Activated naive CD4-positive, alpha-beta T cell treated with anti-CD3 and anti-CD28 coated beads, Interleukin-2, amount 50 U/mL, for 72 hours (primary cell): ENCODE results near the gene ITPR2. TPM values are rescaled to one million over a fixed set of nuclear protein-coding genes. Genes with fewer than 3 reads are reported as not detected.
"Not testable (repeated sequence)": the region's sequence is repeated elsewhere in the genome, so short reads cannot be mapped to it uniquely, and the experiment has no call there.

Experiments used
- ATAC-seq, 2 donors: fragments of 150-1000 bp; cut with Tn5 transposase; 2 replicates each; pipeline ENCODE4 v1.10.0; 2021; ENCODE audit warnings: mild to moderate bottlenecking in 2 of 2, moderate library complexity in 2 of 2
- DNase-seq, 2 donors: peaks; one replicate each; pipeline ENCODE4 v3.0.0; 2021 to 2022; ENCODE audit warnings: low spot score in 2 of 2
- H3K27ac Mint-ChIP-seq, 2 donors: one replicate each; pipeline ENCODE4 v1.8.0; 2022; ENCODE audit warnings: mild to moderate bottlenecking in 2 of 2, mixed read lengths in 2 of 2
- H3K36me3 Mint-ChIP-seq, 2 donors: one replicate each; pipeline ENCODE4 v1.8.0; 2022; ENCODE audit warnings: mixed read lengths in 2 of 2
- H3K9me3 Mint-ChIP-seq, 2 donors: one replicate each; pipeline ENCODE4 v1.8.0; 2022; ENCODE audit warnings: mixed read lengths in 2 of 2
- total RNA-seq, 2 donors: library from RNA; stranded (reverse); gene quantifications; one replicate each; pipeline ENCODE4 v1.2.3, GENCODE V29; 2022

ITPR2 gene
- total RNA-seq = 10 to 100 TPM; 44.6 to 46.1 TPM

GRCh38 chr12:26832822-26833742 is at the start of gene ITPR2:
ITPR2 (minus strand) TSS chr12:26833194; CDS start chr12:26832781, 413 bp downstream.
- Mint-ChIP-seq H3K27ac (peak within 1 kb of the TSS; percentile 97 to 98), H3K9me3 (no peaks in the 10 kb centered on the region), H3K36me3 (peaks cover 0 to 25% of the 10 kb centered on the region in 2 donors)
- ATAC-seq (peak; percentile 88 to 93), DNase-seq (peak; percentile 91)

- no peak for ATAC-seq
- Mint-ChIP-seq H3K9me3 (no peaks in the 10 kb centered on the region), H3K27ac (no peak overlapping the region), H3K36me3 (peaks cover 6 to 13% of the 10 kb centered on the region in 2 donors)
- DNase-seq = no peak
Measured at GRCh38 chr12:26880625-26881024, 47.6 kb upstream of the ITPR2 start.

- Mint-ChIP-seq H3K9me3 (no peaks in the 10 kb centered on the region), H3K36me3 (peaks cover 5 to 12% of the 10 kb centered on the region in 2 donors), H3K27ac (no peak overlapping the region)
- ATAC-seq = no peak
- no peak for DNase-seq
Measured at GRCh38 chr12:26878661-26879119, 45.7 kb upstream of the ITPR2 start.

- ATAC-seq (no peak), DNase-seq (no peak)
- H3K9me3 Mint-ChIP-seq = no peaks in the 10 kb centered on the region
- H3K36me3 Mint-ChIP-seq = no peaks in the 10 kb centered on the region
- no peak overlapping the region for H3K27ac Mint-ChIP-seq
Measured at GRCh38 chr12:26874501-26875296, 41.7 kb upstream of the ITPR2 start.

- Mint-ChIP-seq H3K36me3 (no peaks in the 10 kb centered on the region), H3K27ac (no peak overlapping the region), H3K9me3 (no peaks in the 10 kb centered on the region)
- ATAC-seq (no peak), DNase-seq (no peak)
Measured at GRCh38 chr12:26872625-26873024, 39.6 kb upstream of the ITPR2 start.

GRCh38 chr12:26871985-26872384 is 39.0 kb upstream of the ITPR2 start:
- no peak for DNase-seq

GRCh38 chr12:26870491-26871419 is 37.8 kb upstream of the ITPR2 start:
- no peak for ATAC-seq
- Mint-ChIP-seq H3K27ac (peak overlapping the region in 1 of 2 donors; percentile 24), H3K9me3 (no peaks in the 10 kb centered on the region)

More at GRCh38 chr12:26871985-26872384, 39.0 kb upstream of the ITPR2 start:
- H3K27ac Mint-ChIP-seq = no peak overlapping the region
- H3K36me3 Mint-ChIP-seq = no peaks in the 10 kb centered on the region
- H3K9me3 Mint-ChIP-seq = no peaks in the 10 kb centered on the region
- no peak for ATAC-seq

GRCh38 chr12:26869908-26870459 is 37.0 kb upstream of the ITPR2 start:
- Mint-ChIP-seq H3K27ac (peak overlapping the region in 1 of 2 donors; percentile 24), H3K36me3 (no peaks in the 10 kb centered on the region), H3K9me3 (no peaks in the 10 kb centered on the region)
- no peak for DNase-seq
- peak in 1 of 2 donors; percentile 21 for ATAC-seq

More at GRCh38 chr12:26870491-26871419, 37.8 kb upstream of the ITPR2 start:
- H3K36me3 Mint-ChIP-seq = no peaks in the 10 kb centered on the region
- DNase-seq = no peak

- DNase-seq = no peak
- ATAC-seq = no peak
- H3K9me3 Mint-ChIP-seq = no peaks in the 10 kb centered on the region
- no peaks in the 10 kb centered on the region for H3K36me3 Mint-ChIP-seq
- H3K27ac Mint-ChIP-seq = no peak overlapping the region
Measured at GRCh38 chr12:26869104-26869494, 36.1 kb upstream of the ITPR2 start.

- H3K9me3 Mint-ChIP-seq = no peaks in the 10 kb centered on the region
- no peak for ATAC-seq
- DNase-seq = no peak
- H3K27ac Mint-ChIP-seq = no peak overlapping the region
- no peaks in the 10 kb centered on the region for H3K36me3 Mint-ChIP-seq
Measured at GRCh38 chr12:26868447-26869103, 35.6 kb upstream of the ITPR2 start.

- no peak overlapping the region for H3K27ac Mint-ChIP-seq
- peak; percentile 87 to 92 for ATAC-seq
- no peaks in the 10 kb centered on the region for H3K36me3 Mint-ChIP-seq
- DNase-seq = no peak
- H3K9me3 Mint-ChIP-seq = no peaks in the 10 kb centered on the region
Measured at GRCh38 chr12:26867080-26867479, 34.1 kb upstream of the ITPR2 start.

GRCh38 chr12:26863515-26863914 is 30.5 kb upstream of the ITPR2 start:
- Mint-ChIP-seq H3K9me3 (no peaks in the 10 kb centered on the region), H3K27ac (no peak overlapping the region), H3K36me3 (no peaks in the 10 kb centered on the region)
- no peak for ATAC-seq
- no peak for DNase-seq

GRCh38 chr12:26862787-26863186 is 29.8 kb upstream of the ITPR2 start:
- not testable (repeated sequence) for H3K36me3 Mint-ChIP-seq, H3K27ac Mint-ChIP-seq, ATAC-seq, H3K9me3 Mint-ChIP-seq, DNase-seq

GRCh38 chr12:26861690-26862089 is 28.7 kb upstream of the ITPR2 start:
- no peak for ATAC-seq
- H3K27ac Mint-ChIP-seq = no peak overlapping the region
- DNase-seq = no peak
- no peaks in the 10 kb centered on the region for H3K36me3 Mint-ChIP-seq
- no peaks in the 10 kb centered on the region for H3K9me3 Mint-ChIP-seq

- Mint-ChIP-seq H3K27ac (no peak overlapping the region), H3K36me3 (no peaks in the 10 kb centered on the region), H3K9me3 (no peaks in the 10 kb centered on the region)
- DNase-seq (no peak), ATAC-seq (no peak)
Measured at GRCh38 chr12:26857465-26858176, 24.6 kb upstream of the ITPR2 start.
